HG03457 (cell line): ENCODE data around the gene SNTB2.
"Not testable (repeated sequence)": the region's sequence is repeated elsewhere in the genome, so short reads cannot be mapped to it uniquely, and the experiment has no call there.

Experiments used
- ATAC-seq: cut with Tn5 transposase; IDR thresholded peaks from one replicate; pipeline ENCODE4 v1.9.1; 2021; ENCODE audit warnings: moderate number of reproducible peaks; ENCODE audit not compliant: unreplicated experiment

SNTB2 gene

GRCh38 chr16:69186642-69187445, at the start of gene SNTB2:
Gene SNTB2, plus strand, starts transcription at chr16:69187164. Its CDS starts 3 bp downstream, at chr16:69187167.
- peak; percentile 60 for ATAC-seq

- ATAC-seq: no peak
Observed at GRCh38 chr16:69138608-69139007, 48.4 kb upstream of the SNTB2 start.

DNA sequence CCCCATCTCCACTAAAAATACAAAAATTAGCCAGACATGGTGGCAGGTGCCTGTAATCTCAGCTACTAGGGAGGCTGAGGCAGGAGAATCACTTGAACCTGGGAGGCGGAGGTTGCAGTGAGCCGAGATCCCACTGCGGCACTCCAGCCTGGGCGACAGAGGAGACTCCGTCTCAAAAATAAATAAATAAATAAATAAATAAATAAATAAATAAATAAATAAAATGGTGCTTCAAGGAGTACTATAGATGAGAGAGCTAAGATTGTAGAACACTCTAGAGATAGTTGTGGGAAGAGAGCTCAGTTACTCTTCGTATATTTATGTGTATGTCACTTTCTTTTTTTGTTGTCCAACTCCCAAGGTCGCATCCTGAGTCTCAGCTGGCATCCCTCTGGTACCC, 47.5 kb upstream of the SNTB2 start:
- ATAC-seq: not testable (repeated sequence)

GRCh38 chr16:69141014-69141413, 46.0 kb upstream of the SNTB2 start:
- no peak for ATAC-seq

DNA sequence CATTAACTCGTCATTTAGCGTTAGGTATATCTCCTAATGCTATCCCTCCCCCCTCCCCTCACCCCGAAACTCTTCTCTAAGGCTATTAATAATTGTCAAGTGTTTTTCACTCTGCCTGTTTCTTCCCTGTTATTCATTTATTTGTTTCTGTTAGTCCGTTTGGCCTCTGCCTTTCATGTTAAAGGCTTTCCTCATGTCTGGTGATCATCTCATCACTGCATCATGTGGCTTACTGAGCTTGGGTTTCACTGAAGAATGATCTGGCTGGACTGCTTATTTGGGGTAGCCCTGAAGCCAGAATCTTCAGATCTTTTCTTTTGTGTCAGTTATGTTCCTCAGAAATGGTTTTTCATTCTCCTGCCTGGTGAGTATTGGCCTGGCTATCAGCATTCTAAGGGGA, 45.0 kb upstream of the SNTB2 start:
- ATAC-seq: no peak

GRCh38 chr16:69143116-69143515, 43.8 kb upstream of the SNTB2 start:
- ATAC-seq: no peak

DNA sequence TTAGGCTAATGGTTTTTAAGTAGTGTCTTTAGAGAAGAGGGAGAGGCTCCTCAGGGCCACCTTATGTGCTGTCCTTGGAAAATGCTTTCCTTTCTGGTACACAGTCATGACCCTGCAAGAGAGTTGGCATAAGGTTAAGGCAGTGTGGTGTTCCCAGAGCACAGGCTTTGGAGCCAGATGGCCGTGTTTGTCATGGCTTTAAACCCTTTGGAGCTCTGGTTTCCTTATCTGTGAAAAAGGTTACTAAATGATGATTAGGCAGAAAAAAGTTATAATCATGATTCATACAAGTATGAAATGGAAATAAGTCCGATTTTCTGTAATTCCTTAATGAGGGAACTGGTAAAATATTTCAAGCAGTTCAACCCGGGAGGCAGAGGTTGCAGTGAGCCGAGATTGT, 41.3 kb upstream of the SNTB2 start:
- no peak for ATAC-seq

GRCh38 chr16:69149621-69150020, 37.3 kb upstream of the SNTB2 start:
- ATAC-seq: not testable (repeated sequence)

- no peak for ATAC-seq
Observed at GRCh38 chr16:69150146-69150865, 36.7 kb upstream of the SNTB2 start.

GRCh38 chr16:69157196-69157595, 29.8 kb upstream of the SNTB2 start:
- no peak for ATAC-seq

- no peak for ATAC-seq
Observed at GRCh38 chr16:69160192-69160591, 26.8 kb upstream of the SNTB2 start.

GRCh38 chr16:69165584-69165983, 21.4 kb upstream of the SNTB2 start:
- ATAC-seq: no peak

DNA sequence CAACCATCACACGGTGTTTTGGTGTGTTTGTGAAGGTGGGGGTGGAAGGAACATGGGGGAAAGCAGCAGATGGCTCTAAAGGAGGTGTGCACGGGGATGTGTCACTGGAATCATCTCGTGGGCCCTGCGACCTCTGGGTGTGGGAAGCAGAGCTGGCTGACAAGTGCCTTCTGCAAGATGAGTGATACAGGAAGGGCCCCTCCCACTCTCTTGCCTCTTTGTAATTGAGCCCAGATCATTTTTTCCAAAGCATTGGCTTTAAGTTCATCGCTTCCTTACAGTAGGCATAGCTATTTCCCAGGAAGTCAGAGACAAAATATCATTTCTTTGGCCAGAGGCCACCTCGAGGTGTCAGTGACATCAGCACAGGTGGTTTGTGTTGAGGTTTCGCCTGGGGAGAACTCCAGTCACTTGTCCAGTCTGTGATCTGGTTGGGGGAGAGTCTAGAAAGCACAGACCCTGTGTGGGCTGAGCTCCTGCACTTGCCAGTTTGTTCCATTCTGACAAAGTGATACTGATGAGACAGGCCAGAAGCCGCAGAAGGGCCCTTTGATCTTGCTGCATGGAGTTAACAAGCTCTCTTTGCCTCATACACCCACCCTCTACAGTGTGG, 20.6 kb upstream of the SNTB2 start:
- no peak for ATAC-seq

DNA sequence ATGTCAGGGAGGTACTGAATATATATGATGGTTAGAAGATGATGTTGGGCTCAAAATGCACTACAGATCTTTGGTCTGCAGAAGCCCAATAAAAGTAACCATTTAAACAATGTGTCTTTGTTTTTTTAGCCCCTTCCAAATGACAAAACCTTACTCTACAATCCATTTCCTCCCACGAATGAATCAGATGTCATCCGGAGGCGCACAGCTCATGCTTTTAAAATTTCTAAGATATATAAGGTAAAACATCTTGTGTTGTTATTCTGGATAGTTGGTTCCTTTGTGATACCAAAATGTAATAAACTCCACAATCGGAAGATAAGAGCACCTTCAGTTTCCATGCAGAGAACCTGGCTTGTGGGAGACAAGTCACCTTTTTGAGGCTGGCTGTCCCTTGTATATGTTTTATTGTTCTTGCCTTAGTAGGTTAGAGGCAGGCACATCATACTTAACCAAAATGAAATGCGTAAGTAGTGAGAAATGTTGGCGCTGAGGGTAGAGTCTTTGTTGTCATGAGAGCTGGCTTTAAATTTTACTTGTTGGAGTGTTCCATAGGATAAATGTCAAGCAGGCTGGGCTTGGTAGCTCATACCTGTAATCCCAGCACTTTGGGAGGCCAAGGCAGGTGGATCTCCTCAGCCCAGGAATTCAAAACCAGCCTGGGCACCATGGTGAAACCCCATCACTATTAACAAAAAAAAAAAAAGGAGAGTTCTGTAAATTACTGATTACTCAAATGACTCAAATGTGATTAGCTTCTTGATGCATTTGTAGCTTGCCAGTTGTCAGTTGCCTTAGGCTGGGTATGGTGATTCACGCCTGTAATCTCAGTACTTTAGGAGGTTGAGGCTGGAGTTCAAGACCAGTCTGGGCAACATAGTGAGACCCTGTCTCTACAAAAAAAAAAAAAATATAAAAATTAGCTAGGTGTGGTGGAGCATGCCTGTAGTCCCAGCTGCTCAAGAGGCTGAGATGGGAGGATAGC, 19.7 kb upstream of the SNTB2 start:
- ATAC-seq: no peak

DNA sequence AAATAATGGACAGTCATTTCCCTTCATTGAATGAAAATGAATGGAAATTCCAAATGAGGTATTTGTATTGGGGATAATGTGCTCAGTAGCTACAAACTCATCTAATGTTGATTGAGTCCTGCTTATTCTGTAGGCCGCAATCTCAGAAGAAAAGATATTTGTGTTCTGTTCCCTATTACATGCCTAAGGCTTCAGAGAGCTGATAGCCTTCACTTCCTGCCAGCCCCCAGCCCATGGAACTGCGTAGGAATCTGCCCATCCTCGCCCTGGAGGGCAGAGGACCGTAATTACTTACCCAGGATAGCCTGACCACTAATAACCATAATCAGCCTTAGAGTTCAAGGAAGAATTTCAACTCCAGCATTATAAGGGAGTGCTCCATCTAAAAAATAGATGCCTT, 17.9 kb upstream of the SNTB2 start:
- ATAC-seq: no peak

GRCh38 chr16:69169607-69170352, 17.2 kb upstream of the SNTB2 start:
- ATAC-seq: no peak

DNA sequence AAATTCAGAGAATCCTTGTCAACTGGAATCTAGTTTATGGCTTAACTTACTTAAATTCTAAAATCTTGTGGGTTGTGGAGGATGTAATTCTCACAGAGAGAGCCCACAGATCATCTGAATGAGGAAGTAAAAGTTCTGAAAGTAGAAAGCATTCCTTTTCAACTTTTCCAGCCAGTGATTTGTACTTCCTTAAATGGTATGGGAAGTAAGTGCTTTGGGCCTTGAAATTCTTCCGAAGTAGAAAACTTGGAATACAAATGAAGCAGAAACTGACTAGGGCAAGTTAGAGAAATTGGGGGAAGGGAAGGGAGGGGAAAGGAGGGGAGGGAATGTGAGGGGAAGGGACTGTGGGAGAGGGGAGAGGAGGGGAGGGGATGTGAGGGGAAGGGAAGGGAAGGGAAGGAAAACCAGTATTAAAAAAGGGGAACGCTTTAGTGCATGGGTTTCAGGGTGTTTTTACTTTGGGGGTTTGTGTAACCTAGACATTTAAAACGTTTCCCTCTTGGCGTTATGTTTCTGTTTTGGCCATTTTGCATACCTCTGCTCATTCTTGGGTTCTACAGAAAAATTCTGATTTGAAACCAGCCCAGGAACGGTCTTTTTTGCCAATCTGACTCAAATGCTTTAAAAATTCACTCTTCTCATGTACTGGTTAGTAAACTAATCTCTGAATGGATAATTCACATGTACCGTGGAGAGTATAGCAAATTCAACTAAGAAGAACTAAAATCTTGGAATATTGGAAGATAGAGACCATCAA, 15.5 kb upstream of the SNTB2 start:
- no peak for ATAC-seq

DNA sequence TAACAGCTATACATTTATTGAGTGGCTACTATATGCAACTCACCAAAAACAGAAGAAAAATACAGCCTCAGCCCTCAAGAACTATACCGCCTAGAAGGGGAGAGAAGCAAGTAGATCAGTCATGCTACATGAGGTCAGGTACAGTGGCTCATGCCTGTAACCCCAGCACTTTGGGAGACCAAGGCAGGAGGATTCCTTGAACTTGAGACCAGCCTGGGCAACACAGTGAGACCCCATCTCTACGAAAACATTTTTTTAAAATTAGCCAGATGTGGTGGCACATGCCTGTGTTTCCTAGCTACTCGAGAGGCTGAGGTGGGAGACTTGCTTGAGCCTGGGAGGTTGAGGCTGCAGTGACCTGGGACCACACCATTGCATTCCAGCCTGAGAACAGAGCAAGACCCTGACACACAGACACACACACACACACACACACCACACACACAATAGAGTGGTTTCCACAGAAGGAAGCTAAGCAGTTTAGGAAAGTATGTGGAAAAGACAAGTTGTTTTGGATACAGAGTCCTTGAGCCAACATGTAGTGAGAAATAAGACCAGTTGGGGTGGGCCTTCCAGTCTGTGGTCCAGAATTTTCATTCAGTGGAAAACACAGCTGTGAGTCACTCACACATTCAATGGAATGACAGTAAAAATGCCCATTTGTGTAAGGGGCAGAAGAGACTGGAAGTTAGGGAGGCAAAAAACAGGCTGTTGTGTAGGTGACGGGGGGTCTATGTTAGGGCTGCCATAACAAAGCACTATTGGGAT, 10.7 kb upstream of the SNTB2 start:
- ATAC-seq: no peak
